GM18519 (cell line): ENCODE data around the gene AK9.

ENCODE experiments used
- ATAC-seq: cut with Tn5 transposase; IDR thresholded peaks from one replicate; pipeline ENCODE4 v1.9.1; 2021; ENCODE audit warnings: mild to moderate bottlenecking, moderate library complexity; ENCODE audit not compliant: unreplicated experiment, low FRiP score

AK9 gene

GRCh38 chr6:109485266-109485935 lies 205.6 kb downstream of the AK9 start:
- no peak for ATAC-seq

- no peak for ATAC-seq
Measured at GRCh38 chr6:109484122-109484521, 206.9 kb downstream of the AK9 start.

GRCh38 chr6:109483735-109484057 lies 207.3 kb downstream of the AK9 start:
- no peak for ATAC-seq

GRCh38 chr6:109482905-109483734 lies 207.9 kb downstream of the AK9 start, which contains the start of gene ZBTB24:
Gene ZBTB24, minus strand, starts transcription at chr6:109483219. Its CDS starts 1,193 bp downstream, at chr6:109482026.
- ATAC-seq, result peak; percentile 88

GRCh38 chr6:109480993-109481480 lies 210.0 kb downstream of the AK9 start:
- no peak for ATAC-seq

GRCh38 chr6:109478841-109479624 lies 212.0 kb downstream of the AK9 start:
- ATAC-seq, result no peak

GRCh38 chr6:109478222-109478805 lies 212.7 kb downstream of the AK9 start:
- no peak for ATAC-seq

GRCh38 chr6:109477725-109478124 lies 213.3 kb downstream of the AK9 start:
- ATAC-seq, result no peak

- ATAC-seq, result no peak
Measured at GRCh38 chr6:109477184-109477583, 213.8 kb downstream of the AK9 start.

GRCh38 chr6:109475625-109476024 lies 215.4 kb downstream of the AK9 start:
- ATAC-seq, result no peak

- no peak for ATAC-seq
Measured at GRCh38 chr6:109474995-109475394, 216.0 kb downstream of the AK9 start.

- ATAC-seq, result no peak
Measured at GRCh38 chr6:109473120-109473519, 217.9 kb downstream of the AK9 start.

GRCh38 chr6:109472132-109472995 lies 218.6 kb downstream of the AK9 start:
- ATAC-seq, result peak; percentile 40

- ATAC-seq, result no peak
Measured at GRCh38 chr6:109471105-109471810, 219.7 kb downstream of the AK9 start.

- ATAC-seq, result no peak
Measured at GRCh38 chr6:109469591-109470189, 221.3 kb downstream of the AK9 start.

GRCh38 chr6:109467696-109468095 lies 223.3 kb downstream of the AK9 start:
- no peak for ATAC-seq

- no peak for ATAC-seq
Measured at GRCh38 chr6:109466212-109466923, 224.6 kb downstream of the AK9 start.

- ATAC-seq, result no peak
Measured at GRCh38 chr6:109465772-109466171, 225.2 kb downstream of the AK9 start.
